ENCODE results near the gene CA5A. TPM values are rescaled to one million over a fixed set of nuclear protein-coding genes. Genes with fewer than 3 reads are reported as not detected.
A peak's percentile ranks its signal among the peaks of the same experiment; 100 is the strongest.

The CA5A gene
- total and polyA plus RNA-seq, 2 experiments from 2014 or later = not detected

GRCh38 chr16:87841340-87842208 is 94.8 kb downstream of the CA5A start:
- H3K4me1 ChIP-seq (ENCODE audit: insufficient read depth) = no peaks in the 10 kb centered on the region; the same call in 1 of the 2 replicates
- Mint-ChIP-seq H3K4me1 (peaks cover 19% of the 10 kb centered on the region), H3K9me3 (no peaks in the 10 kb centered on the region), H3K4me3 (no peak overlapping the region), H3K27me3 (ENCODE audit: insufficient read depth, low read depth, poor library complexity) (peaks cover 11% of the 10 kb centered on the region), H3K36me3 (ENCODE audit: low read depth) (peaks cover 57% of the 10 kb centered on the region), H3K27ac (peak overlapping the region; percentile 52; the same call in 1 of the 2 replicates)
- peaks cover 9% of the 10 kb centered on the region; the same call in 1 of the 2 replicates for H3F3A ChIP-seq (replicated peaks; ENCODE audit: low read depth)
- peak overlapping the region; percentile 72 for H3K27ac ChIP-seq (ENCODE audit: low read depth)
- no peak for TF ChIP-seq ETS1 (IDR thresholded peaks at IDR 0.05)
- TF ChIP-seq ZNF114 (CRISPR knock-in tag; IDR thresholded peaks at IDR 0.05) = no peak
- TF ChIP-seq CREB1 (CRISPR knock-in tag; IDR thresholded peaks at IDR 0.05; ENCODE audit: low read depth) = no peak
- no peak for TF ChIP-seq EZH2phosphoT487 (IDR thresholded peaks at IDR 0.05; ENCODE audit: unreplicated experiment)
- TF ChIP-seq NANOG (IDR thresholded peaks at IDR 0.05; ENCODE audit: borderline replicate concordance) = no peak
- TF ChIP-seq ZNF331 (CRISPR knock-in tag; IDR thresholded peaks at IDR 0.05; ENCODE audit: low read depth) = no peak
- TF ChIP-seq ZNF462 (CRISPR knock-in tag; IDR thresholded peaks at IDR 0.05) = no peak
- peaks cover 54% of the 10 kb centered on the region for H3K79me2 ChIP-seq (replicated peaks; ENCODE audit: insufficient read depth)
- no peaks in the 10 kb centered on the region for H3K9me2 ChIP-seq (ENCODE audit: insufficient read depth)
- peaks cover 26% of the 10 kb centered on the region for H3K36me3 ChIP-seq (ENCODE audit: insufficient read depth)
- no peaks in the 10 kb centered on the region for H3K27me3 ChIP-seq (ENCODE audit: insufficient read depth)
- H2AFZ ChIP-seq = no peak overlapping the region
- H3K4me2 ChIP-seq = no peak overlapping the region
- DNase-seq (ENCODE audit: low spot score) (no peak), ATAC-seq (no peak)
- H4K20me1 ChIP-seq (replicated peaks; ENCODE audit: insufficient read depth) = peaks cover 20% of the 10 kb centered on the region
- H3K4me3 ChIP-seq = no peak overlapping the region

Data from GM23338 (cell line).